Measurements from ENCODE around the gene ATP2C1. TPM values are rescaled to one million over a fixed set of nuclear protein-coding genes. Genes with fewer than 3 reads are reported as not detected.

ATP2C1 gene
- total RNA-seq, 1 donor from 2014 or later, result 102 TPM

GRCh38 chr3:130973406-130973805, 79.5 kb downstream of the ATP2C1 start:
- Mint-ChIP-seq H3K27me3 (ENCODE audit: unreplicated experiment) (peaks cover 1% of the 10 kb centered on the region), H3K9me3 (ENCODE audit: unreplicated experiment) (no peaks in the 10 kb centered on the region), H3K27ac (ENCODE audit: unreplicated experiment) (no peak overlapping the region), H3K4me3 (ENCODE audit: unreplicated experiment) (no peak overlapping the region), H3K36me3 (ENCODE audit: low read depth, unreplicated experiment) (peaks cover 34% of the 10 kb centered on the region), H3K4me1 (ENCODE audit: unreplicated experiment) (no peaks in the 10 kb centered on the region)
- DNase-seq (ENCODE audit: low spot score), result no peak
- TF ChIP-seq CTCF (IDR thresholded peaks at IDR 0.05; ENCODE audit: unreplicated experiment), result no peak

DNA sequence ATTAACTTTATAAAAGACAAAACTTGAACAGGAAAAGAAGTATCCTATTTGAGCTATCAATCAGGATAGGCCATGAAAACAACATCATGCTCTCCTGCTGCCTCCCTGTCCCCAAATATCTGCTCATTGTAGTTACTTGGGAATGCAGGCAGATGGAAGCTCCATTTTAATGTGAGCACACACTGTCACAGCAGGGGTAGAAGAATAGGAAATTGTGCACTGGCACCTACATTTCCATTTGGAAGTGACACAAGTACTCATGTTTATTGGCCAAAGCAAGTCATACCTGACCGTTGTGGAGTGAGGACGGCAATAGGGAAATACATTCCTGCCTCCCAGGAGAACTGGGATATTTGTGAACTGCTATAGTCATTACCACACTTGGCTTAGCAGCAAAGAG, 80.3 kb downstream of the ATP2C1 start:
- H3K27ac Mint-ChIP-seq (ENCODE audit: unreplicated experiment), result no peak overlapping the region
- no peak for DNase-seq (ENCODE audit: low spot score)
- no peaks in the 10 kb centered on the region for H3K9me3 Mint-ChIP-seq (ENCODE audit: unreplicated experiment)
- no peaks in the 10 kb centered on the region for H3K4me1 Mint-ChIP-seq (ENCODE audit: unreplicated experiment)
- no peak for TF ChIP-seq CTCF (IDR thresholded peaks at IDR 0.05; ENCODE audit: unreplicated experiment)
- peaks cover 30% of the 10 kb centered on the region for H3K36me3 Mint-ChIP-seq (ENCODE audit: low read depth, unreplicated experiment)
- peaks cover 1% of the 10 kb centered on the region for H3K27me3 Mint-ChIP-seq (ENCODE audit: unreplicated experiment)
- no peak overlapping the region for H3K4me3 Mint-ChIP-seq (ENCODE audit: unreplicated experiment)

DNA sequence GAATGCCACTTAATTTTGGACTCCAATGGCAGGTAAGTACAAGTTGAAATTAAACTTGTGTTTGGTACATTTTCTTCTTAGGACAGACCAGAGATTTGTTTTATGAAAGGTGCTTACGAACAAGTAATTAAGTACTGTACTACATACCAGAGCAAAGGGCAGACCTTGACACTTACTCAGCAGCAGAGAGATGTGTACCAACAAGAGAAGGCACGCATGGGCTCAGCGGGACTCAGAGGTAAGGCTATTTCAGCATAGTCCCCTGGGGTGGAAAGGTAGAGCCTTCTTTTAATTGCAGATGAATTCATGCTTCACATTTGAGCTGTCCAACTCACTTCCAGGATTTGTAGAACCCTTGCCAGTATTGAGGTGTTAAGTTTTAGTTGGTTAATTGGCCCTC, 81.4 kb downstream of the ATP2C1 start:
- TF ChIP-seq CTCF (IDR thresholded peaks at IDR 0.05; ENCODE audit: unreplicated experiment), result no peak
- Mint-ChIP-seq H3K27me3 (ENCODE audit: unreplicated experiment) (peaks cover under 1% of the 10 kb centered on the region), H3K9me3 (ENCODE audit: unreplicated experiment) (no peaks in the 10 kb centered on the region), H3K36me3 (ENCODE audit: low read depth, unreplicated experiment) (peaks cover 25% of the 10 kb centered on the region), H3K4me3 (ENCODE audit: unreplicated experiment) (no peak overlapping the region), H3K27ac (ENCODE audit: unreplicated experiment) (no peak overlapping the region), H3K4me1 (ENCODE audit: unreplicated experiment) (no peaks in the 10 kb centered on the region)
- DNase-seq (ENCODE audit: low spot score), result no peak

- H3K36me3 Mint-ChIP-seq (ENCODE audit: low read depth, unreplicated experiment), result peaks cover 17% of the 10 kb centered on the region
- no peak for DNase-seq (ENCODE audit: low spot score)
- H3K4me1 Mint-ChIP-seq (ENCODE audit: unreplicated experiment), result no peaks in the 10 kb centered on the region
- TF ChIP-seq CTCF (IDR thresholded peaks at IDR 0.05; ENCODE audit: unreplicated experiment), result no peak
- H3K4me3 Mint-ChIP-seq (ENCODE audit: unreplicated experiment), result no peak overlapping the region
- no peaks in the 10 kb centered on the region for H3K9me3 Mint-ChIP-seq (ENCODE audit: unreplicated experiment)
- no peak overlapping the region for H3K27ac Mint-ChIP-seq (ENCODE audit: unreplicated experiment)
- H3K27me3 Mint-ChIP-seq (ENCODE audit: unreplicated experiment), result no peaks in the 10 kb centered on the region
Observed at GRCh38 chr3:130976706-130977105, 82.8 kb downstream of the ATP2C1 start.

- Mint-ChIP-seq H3K9me3 (ENCODE audit: unreplicated experiment) (no peaks in the 10 kb centered on the region), H3K36me3 (ENCODE audit: low read depth, unreplicated experiment) (peaks cover 9% of the 10 kb centered on the region), H3K27ac (ENCODE audit: unreplicated experiment) (no peak overlapping the region), H3K4me1 (ENCODE audit: unreplicated experiment) (no peaks in the 10 kb centered on the region), H3K27me3 (ENCODE audit: unreplicated experiment) (no peaks in the 10 kb centered on the region), H3K4me3 (ENCODE audit: unreplicated experiment) (no peak overlapping the region)
- DNase-seq (ENCODE audit: low spot score), result no peak
- no peak for TF ChIP-seq CTCF (IDR thresholded peaks at IDR 0.05; ENCODE audit: unreplicated experiment)
Observed at GRCh38 chr3:130979117-130979516, 85.2 kb downstream of the ATP2C1 start.
